NT2/D1 (cell line): ENCODE data around the gene ICA1.

Experiments used
- SUZ12 ChIP-seq: IDR thresholded peaks from 2 replicates; pipeline ENCODE4 v1.6.1; 2011; ENCODE audit not compliant: insufficient read length, insufficient read depth; ENCODE audit errors: extremely low read depth
- YY1 ChIP-seq: IDR thresholded peaks from 2 replicates; pipeline ENCODE4 v1.6.1; 2011; ENCODE audit not compliant: insufficient read length, insufficient read depth
- ZNF274 ChIP-seq: IDR thresholded peaks from 2 replicates; pipeline ENCODE4 v1.6.1; 2011; ENCODE audit warnings: mild to moderate bottlenecking, low read depth, low read length

DNA sequence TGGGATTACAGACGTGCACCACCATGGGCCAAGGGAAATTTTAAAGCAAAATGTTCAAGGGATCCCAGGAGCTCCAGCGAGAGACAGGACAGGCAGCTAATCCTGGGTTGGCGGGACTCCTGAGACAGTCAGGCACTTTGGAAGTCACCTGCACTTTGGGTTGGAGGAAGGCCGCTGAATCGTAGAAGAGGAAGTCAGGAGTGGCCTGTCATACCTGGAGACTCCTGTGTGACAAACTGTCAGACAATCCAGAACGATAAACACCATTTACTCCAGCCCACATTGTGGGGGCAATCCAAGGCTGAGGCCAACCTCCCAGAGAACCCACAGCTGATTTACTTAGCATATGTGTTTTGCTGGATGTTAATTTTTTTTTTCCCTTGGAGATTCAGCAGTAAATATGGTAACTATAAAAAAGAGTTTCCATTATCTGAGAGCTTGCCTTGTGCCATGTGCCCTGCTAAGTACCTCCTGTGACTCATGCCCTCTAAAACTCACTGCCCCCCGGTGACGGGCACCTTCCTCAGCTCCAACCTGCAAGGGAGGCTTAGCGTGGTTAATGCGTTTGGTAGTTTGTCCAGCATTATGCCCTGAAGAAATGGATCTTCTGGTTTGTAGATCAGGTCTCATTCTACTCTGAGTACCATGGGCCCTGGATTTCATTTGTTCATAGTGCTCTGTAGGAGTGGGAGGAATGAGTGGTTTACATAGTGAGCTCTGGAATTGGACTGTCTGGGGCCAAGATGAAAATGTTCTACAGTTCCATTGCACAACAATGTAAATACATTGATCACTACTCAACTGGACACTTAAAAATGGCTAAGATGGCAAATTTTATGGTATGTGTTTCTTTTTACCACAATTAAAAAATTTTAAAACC, 50.9 kb downstream of the ICA1 start:
- TF ChIP-seq YY1 (no peak), SUZ12 (no peak), ZNF274 (no peak)
